Ascending aorta (tissue), 2 donors: ENCODE measurements around the gene SFT2D2. TPM values are rescaled to one million over a fixed set of nuclear protein-coding genes. Genes with fewer than 3 reads are reported as not detected.

Experiments
- DNase-seq, 2 donors: peaks; one replicate each; pipeline ENCODE4 v3.0.0-alpha.2; 2019; ENCODE audit warnings: low spot score in 2 of 2
- H3K27ac ChIP-seq, 2 donors: fragments of 200-600 bp; sonication (generic); one replicate each; pipeline ENCODE4 v1.5.1; 2016 to 2017; ENCODE audit warnings: mild to moderate bottlenecking in 1 of 2
- H3K27me3 ChIP-seq: fragments of 200-600 bp; sonication (generic); one replicate; pipeline ENCODE4 v1.5.1; 2017
- H3K36me3 ChIP-seq, 2 donors: fragments of 200-600 bp; sonication (generic); one replicate each; pipeline ENCODE4 v1.5.1; 2016
- H3K4me1 ChIP-seq, 2 donors: fragments of 200-600 bp; sonication (generic); one replicate each; pipeline ENCODE4 v1.5.1; 2016 to 2017; ENCODE audit warnings: mild to moderate bottlenecking in 1 of 2
- H3K4me3 ChIP-seq, 2 donors: fragments of 200-600 bp; sonication (generic); one replicate each; pipeline ENCODE4 v1.5.1; 2016 to 2017; ENCODE audit warnings: mild to moderate bottlenecking in 1 of 2
- H3K9me3 ChIP-seq, 2 donors: fragments of 200-600 bp; sonication (generic); one replicate each; pipeline ENCODE4 v1.5.1; 2016
- intact Hi-C: fragments of 100-400 bp; cut with DNase I; formaldehyde crosslinking; loops from one replicate; pipeline ENCODE4 v1.15.1; 2023
- total RNA-seq: library from RNA; depleted of rRNA; stranded (reverse); fragments of >200 nt; gene quantifications from one replicate; pipeline ENCODE4 v1.1.0, GENCODE V29; 2016
- TF ChIP-seq, protein P1 (sequence below), 3 experiments: fragments of 200-600 bp in 2 of 3; fragments of 450-650 bp in 1 of 3; sonication (generic) in 2 of 3; IDR thresholded peaks; one replicate each; pipeline ENCODE4 v1.5.1; 2016 to 2019; ENCODE audit warnings: antibody characterized with exemption in 3 of 3, mild to moderate bottlenecking in 1 of 3, moderate library complexity in 1 of 3

Gene SFT2D2
- total RNA-seq, 1 donor from 2014 or later: 40.1 TPM

DNA sequence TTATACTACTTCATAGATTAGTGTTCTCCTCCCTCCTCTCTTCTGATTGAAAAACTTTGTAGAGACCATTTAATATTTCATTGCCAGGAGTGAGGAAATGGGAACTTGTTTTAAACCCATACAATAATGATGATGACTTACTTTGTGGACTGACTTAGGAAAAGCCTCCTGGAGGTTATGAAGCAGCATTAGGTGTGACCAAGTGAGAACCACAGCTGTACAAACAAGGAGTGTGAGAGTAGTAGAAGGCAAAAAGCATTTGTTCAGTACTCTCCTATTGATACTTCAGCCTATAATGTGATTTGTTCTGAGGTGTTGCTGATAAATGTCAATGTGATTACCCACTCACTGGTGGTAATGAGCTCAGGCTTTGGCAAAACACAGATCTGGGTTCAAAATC, 38.6 kb upstream of the SFT2D2 start:
- no peak for DNase-seq
- no peaks in the 10 kb centered on the region for H3K9me3 ChIP-seq
- H3K27ac ChIP-seq: no peak overlapping the region
- no peaks in the 10 kb centered on the region for H3K27me3 ChIP-seq
- intact Hi-C loops: no loop called here
- TF ChIP-seq, protein P1, sequence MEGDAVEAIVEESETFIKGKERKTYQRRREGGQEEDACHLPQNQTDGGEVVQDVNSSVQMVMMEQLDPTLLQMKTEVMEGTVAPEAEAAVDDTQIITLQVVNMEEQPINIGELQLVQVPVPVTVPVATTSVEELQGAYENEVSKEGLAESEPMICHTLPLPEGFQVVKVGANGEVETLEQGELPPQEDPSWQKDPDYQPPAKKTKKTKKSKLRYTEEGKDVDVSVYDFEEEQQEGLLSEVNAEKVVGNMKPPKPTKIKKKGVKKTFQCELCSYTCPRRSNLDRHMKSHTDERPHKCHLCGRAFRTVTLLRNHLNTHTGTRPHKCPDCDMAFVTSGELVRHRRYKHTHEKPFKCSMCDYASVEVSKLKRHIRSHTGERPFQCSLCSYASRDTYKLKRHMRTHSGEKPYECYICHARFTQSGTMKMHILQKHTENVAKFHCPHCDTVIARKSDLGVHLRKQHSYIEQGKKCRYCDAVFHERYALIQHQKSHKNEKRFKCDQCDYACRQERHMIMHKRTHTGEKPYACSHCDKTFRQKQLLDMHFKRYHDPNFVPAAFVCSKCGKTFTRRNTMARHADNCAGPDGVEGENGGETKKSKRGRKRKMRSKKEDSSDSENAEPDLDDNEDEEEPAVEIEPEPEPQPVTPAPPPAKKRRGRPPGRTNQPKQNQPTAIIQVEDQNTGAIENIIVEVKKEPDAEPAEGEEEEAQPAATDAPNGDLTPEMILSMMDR (IDR thresholded peaks at IDR 0.05): no peak
- no peak overlapping the region for H3K4me3 ChIP-seq
- peaks cover 25 to 30% of the 10 kb centered on the region in 2 donors for H3K36me3 ChIP-seq
- H3K4me1 ChIP-seq: peaks cover 0 to 3% of the 10 kb centered on the region in 2 donors

DNA sequence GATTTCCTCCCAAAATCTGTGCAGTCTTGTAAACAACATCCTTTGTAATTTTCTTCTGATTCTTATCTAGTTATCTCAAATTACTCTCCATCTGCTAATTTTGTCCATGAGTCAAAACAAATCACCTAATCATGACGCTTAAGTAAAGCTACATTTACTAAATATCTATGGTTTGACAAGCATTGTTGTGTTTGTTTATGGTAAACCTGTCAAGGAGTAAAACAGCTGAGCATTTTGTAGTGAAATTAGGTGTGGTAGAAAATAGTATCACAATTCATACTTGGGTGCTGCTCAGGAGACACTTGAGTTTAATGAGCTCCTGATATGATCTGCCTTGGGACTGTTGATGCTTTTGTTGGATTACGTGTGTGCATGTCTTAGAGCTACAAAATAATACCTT, 35.4 kb upstream of the SFT2D2 start:
- Histone ChIP-seq H3K9me3 (no peaks in the 10 kb centered on the region), H3K4me3 (no peak overlapping the region), H3K27ac (no peak overlapping the region), H3K4me1 (no peaks in the 10 kb centered on the region), H3K36me3 (peaks cover 41 to 46% of the 10 kb centered on the region in 2 donors), H3K27me3 (no peaks in the 10 kb centered on the region)
- intact Hi-C loops: no loop called here
- TF ChIP-seq, protein P1 (IDR thresholded peaks at IDR 0.05): no peak
- no peak for DNase-seq

DNA sequence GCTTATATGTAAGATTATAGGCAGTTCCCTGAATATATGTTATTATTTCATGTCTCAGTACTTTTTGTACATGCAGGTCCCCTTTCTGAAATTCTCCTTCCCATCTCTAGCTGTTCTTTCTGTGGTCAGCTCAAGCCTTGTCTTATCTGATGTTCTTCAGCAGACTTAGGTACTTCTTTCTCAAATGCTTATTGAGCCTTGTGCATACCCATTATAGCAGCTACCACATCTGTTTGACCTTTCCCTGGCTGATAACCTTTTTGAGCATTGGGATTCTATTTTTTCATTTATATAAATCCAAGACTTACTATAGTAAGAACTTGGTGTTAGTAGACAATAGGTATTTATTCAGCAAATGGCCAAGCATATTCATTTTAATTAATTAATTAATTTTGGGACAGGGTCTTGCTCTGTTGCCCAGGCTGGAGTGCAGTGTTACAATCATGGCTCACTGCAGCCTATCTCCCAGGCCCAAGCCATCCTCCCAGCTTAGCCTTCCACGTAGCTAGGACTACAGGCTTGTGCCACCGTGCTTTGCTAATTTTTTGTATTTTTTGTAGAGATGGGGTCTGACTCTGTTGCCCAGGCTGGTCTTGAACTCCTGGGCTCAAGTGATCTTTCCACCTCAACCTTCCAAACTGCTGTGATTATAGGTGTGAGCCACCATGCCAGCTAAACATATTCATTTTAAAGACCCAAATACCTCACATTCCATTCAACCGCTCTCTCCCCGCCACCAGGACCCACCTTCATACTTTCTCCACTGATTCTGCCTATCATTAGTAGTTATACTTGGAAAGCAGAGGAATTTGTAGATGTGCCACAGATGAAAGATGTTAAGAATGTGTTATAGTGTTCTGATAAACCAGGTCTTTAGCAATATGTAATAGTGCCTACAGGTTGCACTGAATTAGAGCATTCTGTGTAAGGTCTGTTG, 30.3 kb upstream of the SFT2D2 start:
- Histone ChIP-seq H3K27me3 (no peaks in the 10 kb centered on the region), H3K4me3 (no peak overlapping the region), H3K36me3 (peaks cover 44 to 52% of the 10 kb centered on the region in 2 donors), H3K27ac (no peak overlapping the region), H3K4me1 (no peaks in the 10 kb centered on the region), H3K9me3 (no peaks in the 10 kb centered on the region)
- intact Hi-C loops: no loop called here
- DNase-seq: no peak
- TF ChIP-seq, protein P1 (IDR thresholded peaks at IDR 0.05): no peak

DNA sequence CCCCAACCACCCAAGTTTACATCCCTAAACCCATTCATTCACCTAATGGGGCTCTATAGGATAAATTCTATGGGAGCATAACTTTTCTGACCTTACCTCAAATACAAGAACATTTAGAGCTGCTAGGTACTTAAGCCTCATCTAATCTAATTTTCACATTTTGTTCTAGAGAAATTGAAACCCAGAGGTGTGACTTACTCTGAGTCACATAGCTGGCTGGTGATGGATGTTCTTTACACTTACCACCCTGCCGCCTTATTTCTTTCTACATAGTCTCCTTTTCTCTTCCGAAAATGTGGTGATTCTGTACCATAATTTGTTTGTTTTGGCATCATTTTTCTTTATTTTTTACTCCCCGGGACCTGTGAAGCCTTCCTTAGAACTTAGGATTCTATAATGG, 26.7 kb upstream of the SFT2D2 start:
- no peak overlapping the region for H3K4me3 ChIP-seq
- peaks cover 32 to 45% of the 10 kb centered on the region in 2 donors for H3K36me3 ChIP-seq
- H3K4me1 ChIP-seq: no peaks in the 10 kb centered on the region
- H3K9me3 ChIP-seq: no peaks in the 10 kb centered on the region
- TF ChIP-seq, protein P1 (IDR thresholded peaks at IDR 0.05): no peak
- H3K27ac ChIP-seq: no peak overlapping the region
- intact Hi-C loops: no loop called here
- no peaks in the 10 kb centered on the region for H3K27me3 ChIP-seq
- DNase-seq: no peak

DNA sequence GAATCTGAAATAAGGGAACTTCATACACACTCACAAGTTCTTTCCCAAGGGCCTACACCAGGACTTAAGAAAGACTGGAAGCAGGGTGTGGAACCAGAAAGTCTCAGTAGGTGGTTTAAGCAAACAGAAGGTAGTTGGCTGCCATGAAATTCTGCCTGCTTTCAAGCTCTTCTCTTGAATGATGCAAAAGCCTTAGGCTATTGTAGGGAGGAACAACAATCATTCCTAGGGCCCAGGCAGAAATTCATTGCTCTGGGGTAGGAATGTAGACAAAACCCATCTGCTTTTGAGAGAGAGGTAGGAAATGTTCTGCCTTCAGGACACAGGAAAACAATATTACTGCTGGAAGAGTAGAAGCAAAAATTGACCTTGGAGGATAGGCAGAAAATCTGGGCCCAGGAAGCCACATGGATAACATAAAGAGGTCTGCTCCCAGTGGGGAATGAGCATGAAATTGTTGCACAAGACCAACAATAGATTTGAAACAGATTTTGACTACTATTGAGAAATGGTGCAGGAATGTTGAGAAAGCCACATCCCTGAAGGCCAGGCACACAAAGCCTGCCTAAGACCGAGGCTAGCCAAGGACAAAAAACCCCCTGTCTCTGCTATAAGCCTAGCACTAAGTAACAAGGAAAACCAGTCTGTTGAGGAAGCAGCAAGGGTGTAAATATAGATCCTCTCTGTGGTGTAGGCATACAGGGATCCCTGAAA, 22.7 kb upstream of the SFT2D2 start:
- Histone ChIP-seq H3K4me1 (no peaks in the 10 kb centered on the region), H3K4me3 (no peak overlapping the region), H3K27ac (peak overlapping the region in 1 of 2 donors; percentile 16), H3K27me3 (no peaks in the 10 kb centered on the region), H3K36me3 (peaks cover 18 to 26% of the 10 kb centered on the region in 2 donors), H3K9me3 (no peaks in the 10 kb centered on the region)
- intact Hi-C loops: no loop called here
- DNase-seq: no peak
- TF ChIP-seq, protein P1 (IDR thresholded peaks at IDR 0.05): no peak
